Ishikawa (cell line): ENCODE measurements around the gene SENP7.

Source experiments
- CEBPB ChIP-seq: IDR thresholded peaks from 2 replicates; pipeline ENCODE4 v1.6.1; 2012
- CREB1 ChIP-seq: IDR thresholded peaks from 2 replicates; pipeline ENCODE4 v1.6.1; 2012; ENCODE audit warnings: low read depth
- EGR1 ChIP-seq: IDR thresholded peaks from 2 replicates; pipeline ENCODE4 v1.6.1; 2012
- EP300 ChIP-seq: IDR thresholded peaks from 2 replicates; pipeline ENCODE4 v1.6.1; 2012; ENCODE audit warnings: borderline replicate concordance
- FOXM1 ChIP-seq: IDR thresholded peaks from 2 replicates; pipeline ENCODE4 v1.6.1; 2012; ENCODE audit warnings: low read depth, borderline replicate concordance
- MAX ChIP-seq: IDR thresholded peaks from 2 replicates; pipeline ENCODE4 v1.6.1; 2012
- NFIC ChIP-seq: IDR thresholded peaks from 2 replicates; pipeline ENCODE4 v1.6.1; 2012
- RAD21 ChIP-seq: IDR thresholded peaks from 2 replicates; pipeline ENCODE4 v1.6.1; 2012; ENCODE audit warnings: low read depth
- REST ChIP-seq: IDR thresholded peaks from 2 replicates; pipeline ENCODE4 v1.6.1; 2012; ENCODE audit warnings: low read depth, mild to moderate bottlenecking
- TAF1 ChIP-seq: IDR thresholded peaks from 2 replicates; pipeline ENCODE4 v1.6.1; 2012; ENCODE audit warnings: low read depth, mild to moderate bottlenecking
- TCF12 ChIP-seq: IDR thresholded peaks from 2 replicates; pipeline ENCODE4 v1.6.1; 2012; ENCODE audit warnings: low read depth
- TEAD4 ChIP-seq: IDR thresholded peaks from 2 replicates; pipeline ENCODE4 v1.6.1; 2012
- USF1 ChIP-seq: IDR thresholded peaks from 2 replicates; pipeline ENCODE4 v1.6.1; 2012
- YY1 ChIP-seq: IDR thresholded peaks from 2 replicates; pipeline ENCODE4 v1.6.1; 2012; ENCODE audit warnings: low read depth
- ZBTB7A ChIP-seq: IDR thresholded peaks from 2 replicates; pipeline ENCODE4 v1.6.1; 2012; ENCODE audit warnings: low read depth

Gene SENP7

GRCh38 chr3:101501783-101502182 is 11.2 kb downstream of the SENP7 start:
- no peak for TF ChIP-seq ZBTB7A
- TF ChIP-seq NFIC = no peak
- no peak for TF ChIP-seq TCF12

DNA sequence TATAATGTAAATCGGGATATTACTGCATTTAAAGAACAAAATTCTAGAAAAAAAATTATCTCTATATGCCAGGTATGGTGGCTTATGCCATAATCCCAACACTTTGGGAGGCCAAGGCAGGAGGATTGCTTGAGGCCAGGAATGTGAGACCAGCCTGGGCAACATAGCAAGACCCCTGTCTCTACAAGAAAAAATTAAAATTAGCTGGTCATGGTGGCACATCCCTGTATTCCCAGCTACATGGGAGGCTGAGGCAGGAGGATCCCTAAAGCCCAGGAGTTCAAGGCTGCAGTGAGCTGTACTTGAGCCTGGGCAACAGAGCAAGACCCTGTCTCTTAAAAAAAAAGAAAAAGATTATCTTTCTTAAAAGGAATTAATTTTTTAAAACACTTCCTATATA is 12.8 kb downstream of the SENP7 start:
- TF ChIP-seq TEAD4 (no peak), EGR1 (no peak), NFIC (no peak), CEBPB (no peak), YY1 (no peak), RAD21 (no peak), REST (no peak), MAX (no peak), ZBTB7A (no peak), TAF1 (no peak)

GRCh38 chr3:101497803-101498202 is 15.2 kb downstream of the SENP7 start:
- TF ChIP-seq TCF12 (no peak), RAD21 (no peak)

DNA sequence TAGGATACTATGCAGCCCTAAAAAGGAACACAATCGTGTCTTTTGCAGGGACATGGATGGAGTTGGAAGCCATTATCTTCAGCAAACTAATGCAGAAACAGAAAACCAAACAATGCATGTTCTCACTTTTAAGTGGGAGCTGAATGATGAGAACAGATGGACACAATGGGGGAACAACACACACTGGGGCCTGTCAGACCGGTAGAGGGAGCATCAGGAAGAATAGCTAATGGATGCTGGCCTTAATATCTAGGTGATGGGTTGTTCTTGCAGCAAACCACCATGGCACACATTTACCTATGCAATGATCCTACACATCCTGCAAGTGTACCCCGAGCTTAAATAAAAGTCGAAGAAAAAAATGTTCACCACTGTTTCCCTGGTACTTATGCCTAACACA is 17.5 kb downstream of the SENP7 start:
- TF ChIP-seq REST (no peak), RAD21 (no peak), FOXM1 (no peak), EGR1 (no peak), CEBPB (no peak), NFIC (no peak), CREB1 (no peak), MAX (no peak), EP300 (no peak), TAF1 (no peak), ZBTB7A (no peak), TEAD4 (no peak)

- TF ChIP-seq REST (no peak), USF1 (no peak), CEBPB (no peak), TEAD4 (no peak), FOXM1 (no peak), YY1 (no peak), TCF12 (no peak), NFIC (no peak), RAD21 (no peak), CREB1 (no peak), MAX (no peak), TAF1 (no peak), EP300 (no peak), ZBTB7A (no peak), EGR1 (no peak)
Observed at GRCh38 chr3:101484805-101485620, 28.0 kb downstream of the SENP7 start.
